H1 (cell line): Measurements from ENCODE around the gene DNLZ.

Experiments used
- BRCA1 ChIP-seq: IDR thresholded peaks from 2 replicates; pipeline ENCODE4 v1.6.1; 2012; ENCODE audit warnings: low read depth, low read length, improper control_type of control experiment
- JUN ChIP-seq: IDR thresholded peaks from 2 replicates; pipeline ENCODE4 v1.6.1; 2011; ENCODE audit warnings: low read depth, mild to moderate bottlenecking, improper control_type of control experiment, low read length
- JUND ChIP-seq: IDR thresholded peaks from 2 replicates; pipeline ENCODE4 v1.6.1; 2011; ENCODE audit warnings: mild to moderate bottlenecking, improper control_type of control experiment, low read length
- POLR2AphosphoS5 ChIP-seq: IDR thresholded peaks from 2 replicates; pipeline ENCODE4 v1.6.1; 2011; ENCODE audit warnings: low read depth, low read length
- SAP30 ChIP-seq: fragments of 300-600 bp; sonication (generic); IDR thresholded peaks from 2 replicates; pipeline ENCODE4 v1.7.1; 2012; ENCODE audit warnings: low read length, moderate library complexity, mild to moderate bottlenecking, inconsistent platforms; ENCODE audit not compliant: insufficient read depth, insufficient replicate concordance
- TAF1 ChIP-seq: IDR thresholded peaks from 2 replicates; pipeline ENCODE4 v1.6.1; 2011; ENCODE audit warnings: mild to moderate bottlenecking, low read depth, low read length

- TF ChIP-seq POLR2AphosphoS5 (no peak), BRCA1 (no peak), JUND (no peak), JUN (no peak), SAP30 (no peak), TAF1 (no peak)
Measured at GRCh38 chr9:136380381-136380780, 16.8 kb upstream of the DNLZ start.
